Keratinocyte (primary cell): ENCODE data around the gene CDKAL1. TPM values are rescaled to one million over a fixed set of nuclear protein-coding genes. Genes with fewer than 3 reads are reported as not detected.

Experiments used
- DNase-seq: peaks from one replicate; pipeline ENCODE4 v3.0.0-alpha.2; 2011; ENCODE audit warnings: low read depth, missing footprints, low spot score
- FAIRE-seq: peaks from 2 replicates; lab custom pipeline; 2011; peaks lifted over from hg19 to GRCh38; lab: Jason Lieb, UNC
- H2AFZ ChIP-seq: 2 replicates; pipeline ENCODE4 v1.6.0; 2012; ENCODE audit warnings: low read length, control low read depth, inconsistent platforms; ENCODE audit not compliant: control insufficient read depth
- H3K27ac ChIP-seq: 2 replicates; pipeline ENCODE4 v1.5.1; 2011; ENCODE audit warnings: low read length; ENCODE audit not compliant: control insufficient read depth, insufficient read depth
- H3K27me3 ChIP-seq: 3 replicates; pipeline ENCODE4 v1.6.0; 2011; ENCODE audit warnings: low read length; ENCODE audit not compliant: control insufficient read depth, insufficient read depth; ENCODE audit errors: extremely low read depth
- H3K36me3 ChIP-seq, 2 experiments: 2 replicates in 1 of 2; 3 replicates in 1 of 2; pipeline ENCODE4 v1.5.1; 2011; ENCODE audit warnings: low read length in 2 of 2, mild to moderate bottlenecking in 1 of 2; ENCODE audit not compliant: control insufficient read depth in 2 of 2, insufficient read depth in 2 of 2; ENCODE audit errors: extremely low read depth in 1 of 2
- H3K4me1 ChIP-seq: 3 replicates; pipeline ENCODE4 v1.5.1; 2011; ENCODE audit warnings: low read length; ENCODE audit not compliant: control insufficient read depth, insufficient read depth; ENCODE audit errors: extremely low read depth
- H3K4me2 ChIP-seq: 3 replicates; pipeline ENCODE4 v1.6.0; 2011; ENCODE audit warnings: low read depth, low read length; ENCODE audit not compliant: control insufficient read depth, insufficient read depth; ENCODE audit errors: extremely low read depth
- H3K4me3 ChIP-seq, 3 experiments: fragments of 200-600 bp in 1 of 3; sonication (generic) in 1 of 3; 2 replicates in 2 of 3; 3 replicates in 1 of 3; pipeline ENCODE4 v1.5.1; 2011 to 2016; ENCODE audit warnings: low read length in 3 of 3, mild to moderate bottlenecking in 3 of 3, control low read depth in 2 of 3, inconsistent platforms in 1 of 3, low read depth in 1 of 3, mixed read lengths in 1 of 3, mixed run types in 1 of 3, moderate library complexity in 1 of 3; ENCODE audit not compliant: control insufficient read depth in 2 of 3, insufficient read depth in 2 of 3; ENCODE audit errors: extremely low read depth in 1 of 3
- H3K79me2 ChIP-seq: 2 replicates; pipeline ENCODE4 v1.6.0; 2012; ENCODE audit warnings: low read length; ENCODE audit not compliant: control insufficient read depth, insufficient read depth
- H3K9ac ChIP-seq: 3 replicates; pipeline ENCODE4 v1.6.0; 2011; ENCODE audit warnings: low read length; ENCODE audit not compliant: control insufficient read depth, insufficient read depth; ENCODE audit errors: extremely low read depth
- H3K9me1 ChIP-seq: 3 replicates; pipeline ENCODE4 v1.6.0; 2011; ENCODE audit warnings: low read length; ENCODE audit not compliant: control insufficient read depth, insufficient read depth; ENCODE audit errors: extremely low read depth
- H3K9me3 ChIP-seq: 2 replicates; pipeline ENCODE4 v1.5.1; 2012; ENCODE audit warnings: low read depth, low read length; ENCODE audit not compliant: control insufficient read depth
- H4K20me1 ChIP-seq: 3 replicates; pipeline ENCODE4 v1.6.0; 2011; ENCODE audit warnings: low read length; ENCODE audit not compliant: control insufficient read depth, insufficient read depth; ENCODE audit errors: extremely low read depth
- CTCF ChIP-seq, 3 experiments: IDR thresholded peaks in 1 of 3; conservative IDR thresholded peaks in 1 of 3; optimal IDR thresholded peaks in 1 of 3; 2 replicates in 2 of 3; 3 replicates in 1 of 3; pipeline versions ENCODE3 to v1.5.1; 2011; ENCODE audit warnings: low read length in 3 of 3, mild to moderate bottlenecking in 3 of 3, moderate library complexity in 2 of 3, control low read depth in 1 of 3, inconsistent platforms in 1 of 3; ENCODE audit not compliant: insufficient read depth in 2 of 3; ENCODE audit errors: extremely low read depth in 1 of 3
- EZH2 ChIP-seq: IDR thresholded peaks from one replicate; pipeline ENCODE4 v1.6.1; 2012; ENCODE audit warnings: inconsistent platforms, mild to moderate bottlenecking, low read length, moderate library complexity
- dilution Hi-C: fragments of 300-500 bp; cut with MboI; formaldehyde crosslinking; loops from one replicate; pipeline ENCODE4 v1.7.0; 2020; ENCODE audit warnings: low sequenced_read_pairs; ENCODE audit not compliant: extremely low pct_ligation_motif_present
- polyA minus RNA-seq, 3 experiments: library from RNA; depleted of rRNA, polyadenylated mRNA; stranded (reverse); fragments of >200 nt; gene quantifications; 1 replicate in 1 of 3; 2 replicates in 1 of 3; 3 replicates in 1 of 3; pipeline ENCODE4 v1.2.3, GENCODE V29; 2011
- polyA plus RNA-seq, 5 experiments: library from polyadenylated mRNA; depleted of rRNA in 3 of 5; stranded (reverse) in 3 of 5; stranded (forward) in 1 of 5; unstranded in 1 of 5; fragments of >200 nt; gene quantifications; 1 replicate in 1 of 5; 2 replicates in 3 of 5; 3 replicates in 1 of 5; pipeline versions ENCODE4 v1.2.1 to v1.2.3, GENCODE V29; 2011 to 2012; ENCODE audit warnings: missing spikeins in 2 of 5, low read depth in 1 of 5, low replicate concordance in 1 of 5

The CDKAL1 gene
- 5.3 to 5.9 TPM (median 5.6 TPM) in 3 replicates for polyA plus RNA-seq
- 6.0 TPM for polyA plus RNA-seq (2011; ENCODE audit: low read depth)
- 3.3 and 6.3 TPM in 2 replicates for polyA plus RNA-seq (2011; cell fraction: cytosol; rRNA removed)
- 6.4 and 7.8 TPM in 2 replicates for polyA plus RNA-seq (2011; cell fraction: nucleus; rRNA removed)
- 5.0 and 5.2 TPM in 2 replicates for polyA plus RNA-seq (2012; ENCODE audit: low replicate concordance)
- 4.3 to 12.6 TPM (median 8.4 TPM) in 3 replicates for polyA minus RNA-seq
- polyA minus RNA-seq (2011; cell fraction: cytosol; rRNA and poly(A)+ RNA removed) = 9.8 TPM
- 7.7 and 14.7 TPM in 2 replicates for polyA minus RNA-seq (2011; cell fraction: nucleus; rRNA and poly(A)+ RNA removed)

- DNase-seq = peak; percentile 42
- H3K36me3 ChIP-seq = peaks cover 0 to 3% of the 10 kb centered on the region in 2 experiments
- H3K4me3 ChIP-seq = peak within 1 kb of the TSS; percentile 59 to 93 (median 93)
- no peaks in the 10 kb centered on the region for H3K9me3 ChIP-seq
- no peaks in the 10 kb centered on the region for H4K20me1 ChIP-seq
- dilution Hi-C loops = no loop called here
- no peaks in the 10 kb centered on the region for H3K27me3 ChIP-seq
- H3K9me1 ChIP-seq = no peaks in the 10 kb centered on the region
- peak; percentile 70 for FAIRE-seq
- peaks cover 26% of the 10 kb centered on the region for H3K79me2 ChIP-seq
- H3K9ac ChIP-seq = peak within 1 kb of the TSS; percentile 99
- peak within 1 kb of the TSS; percentile 91 for H3K4me2 ChIP-seq
- peak within 1 kb of the TSS; percentile 97 for H3K27ac ChIP-seq
- peaks cover 8% of the 10 kb centered on the region for H3K4me1 ChIP-seq
- TF ChIP-seq CTCF (optimal IDR thresholded peaks at IDR 0.05 in 1 of 3, IDR thresholded peaks at IDR 0.05 in 1 of 3, conservative IDR thresholded peaks at IDR 0.05 in 1 of 3; ENCODE audit: extremely low read depth in 1 of 3, insufficient read depth in 2 of 3, low read length in 3 of 3) (no peak), EZH2 (no peak)
- H2AFZ ChIP-seq = peak within 1 kb of the TSS; percentile 96
Measured at GRCh38 chr6:20534295-20535262, at the start of gene CDKAL1. Gene CDKAL1, plus strand, starts transcription at chr6:20534457. Its CDS starts 11,894 bp downstream, at chr6:20546351.

GRCh38 chr6:20486641-20487040 is 47.6 kb upstream of the CDKAL1 start:
- H2AFZ ChIP-seq = no peak overlapping the region
- no peaks in the 10 kb centered on the region for H3K27me3 ChIP-seq
- no peak overlapping the region for H3K9ac ChIP-seq
- no peaks in the 10 kb centered on the region for H3K9me1 ChIP-seq
- peaks cover 19 to 30% of the 10 kb centered on the region in 2 experiments for H3K36me3 ChIP-seq
- no peak overlapping the region for H3K27ac ChIP-seq
- peaks cover 2% of the 10 kb centered on the region for H3K79me2 ChIP-seq
- DNase-seq = no peak
- no peaks in the 10 kb centered on the region for H3K9me3 ChIP-seq
- dilution Hi-C loops = no loop called here
- H3K4me1 ChIP-seq = no peaks in the 10 kb centered on the region
- H4K20me1 ChIP-seq = no peaks in the 10 kb centered on the region
- no peak for TF ChIP-seq EZH2
- no peak for TF ChIP-seq CTCF (optimal IDR thresholded peaks at IDR 0.05 in 1 of 3, IDR thresholded peaks at IDR 0.05 in 1 of 3, conservative IDR thresholded peaks at IDR 0.05 in 1 of 3; ENCODE audit: extremely low read depth in 1 of 3, insufficient read depth in 2 of 3, low read length in 3 of 3)
- no peak overlapping the region for H3K4me3 ChIP-seq
- H3K4me2 ChIP-seq = no peak overlapping the region
- no peak for FAIRE-seq
